HCT116 (cell line): Measurements from ENCODE around the gene SLFN5.

ENCODE experiments used
- CTCF ChIP-seq, 3 experiments: fragments of 200-600 bp in 1 of 3; sonication (generic) in 1 of 3; IDR thresholded peaks in 2 of 3; conservative IDR thresholded peaks in 1 of 3; 2 replicates each; pipeline ENCODE4 v1.5.1; 2012 to 2017; ENCODE audit warnings: low read depth in 2 of 3, low read length in 2 of 3, antibody characterized with exemption in 1 of 3, borderline replicate concordance in 1 of 3, control low read depth in 1 of 3, mild to moderate bottlenecking in 1 of 3, mixed read lengths in 1 of 3, mixed run types in 1 of 3, moderate library complexity in 1 of 3; ENCODE audit not compliant: insufficient read depth in 1 of 3
- ELF1 ChIP-seq: IDR thresholded peaks from 2 replicates; pipeline ENCODE4 v1.6.1; 2012; ENCODE audit warnings: low read depth, borderline replicate concordance
- EZH2 ChIP-seq: fragments of 200-600 bp; sonication (generic); IDR thresholded peaks from 2 replicates; pipeline ENCODE4 v1.6.1; 2017; ENCODE audit warnings: antibody characterized with exemption, mixed run types
- EZH2phosphoT487 ChIP-seq: fragments of 200-600 bp; IDR thresholded peaks from 2 replicates; pipeline ENCODE4 v1.6.1; 2018; ENCODE audit warnings: antibody characterized with exemption, borderline replicate concordance
- JUND ChIP-seq: IDR thresholded peaks from 2 replicates; pipeline ENCODE4 v1.6.1; 2012
- MAX ChIP-seq: IDR thresholded peaks from 2 replicates; pipeline ENCODE4 v1.6.1; 2012
- POLR2A ChIP-seq: IDR thresholded peaks from 2 replicates; pipeline ENCODE4 v1.7.0; 2011; ENCODE audit warnings: borderline replicate concordance; ENCODE audit not compliant: insufficient read depth, insufficient read length; ENCODE audit errors: extremely low read depth
- POLR2AphosphoS5 ChIP-seq: IDR thresholded peaks from 2 replicates; pipeline ENCODE4 v1.6.1; 2011; ENCODE audit warnings: mild to moderate bottlenecking, low read depth, low read length, moderate library complexity
- SIN3A ChIP-seq: IDR thresholded peaks from 2 replicates; pipeline ENCODE4 v1.6.1; 2012; ENCODE audit warnings: low read depth
- YY1 ChIP-seq: IDR thresholded peaks from 2 replicates; pipeline ENCODE4 v1.6.1; 2011; ENCODE audit warnings: low read length, low read depth, moderate library complexity, mild to moderate bottlenecking; ENCODE audit not compliant: insufficient replicate concordance; ENCODE audit errors: extremely low read depth
- ZNF274 ChIP-seq: fragments of 200-500 bp; sonication (Bioruptor generic); IDR thresholded peaks from 2 replicates; pipeline ENCODE4 v1.6.1; 2014; ENCODE audit warnings: mild to moderate bottlenecking, low read depth, low read length, inconsistent platforms

- TF ChIP-seq EZH2phosphoT487: no peak
- TF ChIP-seq ELF1: no peak
- no peak for TF ChIP-seq CTCF (IDR thresholded peaks at IDR 0.05 in 2 of 3, conservative IDR thresholded peaks at IDR 0.05 in 1 of 3; ENCODE audit: borderline replicate concordance in 1 of 3, insufficient read depth in 1 of 3, low read depth in 2 of 3, low read length in 2 of 3)
- TF ChIP-seq ZNF274: no peak
- TF ChIP-seq POLR2AphosphoS5: no peak
- no peak for TF ChIP-seq POLR2A
- no peak for TF ChIP-seq JUND
- no peak for TF ChIP-seq SIN3A
- no peak for TF ChIP-seq EZH2
- TF ChIP-seq YY1: no peak
- TF ChIP-seq MAX: no peak
Measured at GRCh38 chr17:35297666-35298065, 54.8 kb downstream of the SLFN5 start.
